Right atrium auricular region (tissue), 2 donors: Measurements from ENCODE around the gene G3BP2. TPM values are rescaled to one million over a fixed set of nuclear protein-coding genes. Genes with fewer than 3 reads are reported as not detected.
"Not testable (repeated sequence)": the region's sequence is repeated elsewhere in the genome, so short reads cannot be mapped to it uniquely, and the experiment has no call there.

Experiments
- DNase-seq: peaks from one replicate; pipeline ENCODE4 v3.0.0-alpha.2; 2019; ENCODE audit warnings: low spot score
- H3K27ac ChIP-seq, 2 donors: fragments of 200-600 bp; sonication (generic); 1 replicate in 1 of 2; 2 replicates in 1 of 2; pipeline ENCODE4 v1.5.1; 2016 to 2019
- H3K27me3 ChIP-seq, 2 donors: fragments of 200-600 bp; sonication (generic); one replicate each; pipeline versions ENCODE4 v1.5.1 to v1.6.0; 2017 to 2019
- H3K36me3 ChIP-seq: fragments of 200-600 bp; sonication (generic); one replicate; pipeline ENCODE4 v1.5.1; 2016
- H3K4me1 ChIP-seq, 2 donors: fragments of 200-600 bp; sonication (generic); one replicate each; pipeline versions ENCODE4 v1.5.1 to v1.6.0; 2017 to 2019
- H3K4me3 ChIP-seq, 2 donors: fragments of 200-600 bp; sonication (generic); 1 replicate in 1 of 2; 2 replicates in 1 of 2; pipeline ENCODE4 v1.5.1; 2017 to 2019; ENCODE audit warnings: mild to moderate bottlenecking in 1 of 2, moderate library complexity in 1 of 2
- H3K9me3 ChIP-seq, 2 donors: fragments of 200-600 bp; sonication (generic); one replicate each; pipeline ENCODE4 v1.5.1; 2019
- total RNA-seq, 2 donors: library from RNA; depleted of rRNA; stranded (reverse); fragments of >200 nt; gene quantifications; one replicate each; pipeline ENCODE4 v1.1.0, GENCODE V29; 2016
- TF ChIP-seq, protein P1 (sequence below), 2 donors: fragments of 200-600 bp; sonication (generic); IDR thresholded peaks; one replicate each; pipeline ENCODE4 v1.5.1; 2019; ENCODE audit warnings: antibody characterized with exemption in 2 of 2

Gene G3BP2
- total RNA-seq, 2 donors from 2014 or later, result 59.5 to 65.4 TPM

DNA sequence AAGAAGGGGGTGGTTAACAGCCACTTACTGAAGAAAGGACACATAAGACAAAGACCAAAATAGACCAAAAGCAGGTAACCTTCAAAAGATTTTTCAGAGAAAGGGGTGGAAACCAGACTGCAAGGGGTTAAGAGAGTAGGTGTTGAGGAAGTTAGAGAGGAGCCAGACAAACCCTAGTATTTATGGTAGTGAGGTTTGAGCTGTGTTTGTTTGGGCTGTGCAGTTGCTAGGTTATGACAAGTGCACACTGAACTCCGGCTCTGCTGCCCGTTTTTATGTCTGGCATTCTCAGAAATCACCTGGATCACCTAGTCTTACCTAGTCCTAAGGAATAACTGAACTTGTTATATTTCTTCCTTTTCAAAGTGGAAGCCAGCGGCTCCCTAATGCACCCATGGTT is 22.9 kb upstream of the G3BP2 start:
- peaks cover 0 to 8% of the 10 kb centered on the region in 2 donors for H3K4me1 ChIP-seq
- no peak for DNase-seq

DNA sequence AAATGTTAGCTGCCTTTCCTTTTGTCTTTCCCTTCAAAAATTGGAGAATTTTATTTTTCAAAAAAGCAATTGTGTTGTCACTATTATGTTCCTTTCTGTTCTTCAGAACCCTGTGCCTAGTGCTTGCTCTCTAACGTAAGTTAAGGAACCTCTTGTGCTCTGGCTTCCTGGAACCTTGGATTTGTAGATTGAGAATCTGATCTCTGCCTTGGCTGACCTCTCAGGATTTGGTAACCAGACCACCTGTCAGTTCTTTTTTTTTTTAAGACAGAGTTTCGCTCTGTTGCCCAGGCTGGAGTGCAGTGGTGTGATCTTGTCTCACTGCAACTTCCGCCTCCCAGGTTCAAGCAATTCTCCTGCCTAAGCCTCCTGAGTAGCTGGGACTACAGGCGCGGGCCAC is 18.9 kb upstream of the G3BP2 start:
- not testable (repeated sequence) for H3K9me3 ChIP-seq, H3K4me1 ChIP-seq, H3K4me3 ChIP-seq, H3K27me3 ChIP-seq, H3K36me3 ChIP-seq, H3K27ac ChIP-seq, DNase-seq

More for the DNA sequence above, 22.9 kb upstream of the G3BP2 start:
- H3K36me3 ChIP-seq, result no peaks in the 10 kb centered on the region
- TF ChIP-seq, protein P1, sequence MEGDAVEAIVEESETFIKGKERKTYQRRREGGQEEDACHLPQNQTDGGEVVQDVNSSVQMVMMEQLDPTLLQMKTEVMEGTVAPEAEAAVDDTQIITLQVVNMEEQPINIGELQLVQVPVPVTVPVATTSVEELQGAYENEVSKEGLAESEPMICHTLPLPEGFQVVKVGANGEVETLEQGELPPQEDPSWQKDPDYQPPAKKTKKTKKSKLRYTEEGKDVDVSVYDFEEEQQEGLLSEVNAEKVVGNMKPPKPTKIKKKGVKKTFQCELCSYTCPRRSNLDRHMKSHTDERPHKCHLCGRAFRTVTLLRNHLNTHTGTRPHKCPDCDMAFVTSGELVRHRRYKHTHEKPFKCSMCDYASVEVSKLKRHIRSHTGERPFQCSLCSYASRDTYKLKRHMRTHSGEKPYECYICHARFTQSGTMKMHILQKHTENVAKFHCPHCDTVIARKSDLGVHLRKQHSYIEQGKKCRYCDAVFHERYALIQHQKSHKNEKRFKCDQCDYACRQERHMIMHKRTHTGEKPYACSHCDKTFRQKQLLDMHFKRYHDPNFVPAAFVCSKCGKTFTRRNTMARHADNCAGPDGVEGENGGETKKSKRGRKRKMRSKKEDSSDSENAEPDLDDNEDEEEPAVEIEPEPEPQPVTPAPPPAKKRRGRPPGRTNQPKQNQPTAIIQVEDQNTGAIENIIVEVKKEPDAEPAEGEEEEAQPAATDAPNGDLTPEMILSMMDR (IDR thresholded peaks at IDR 0.05), result no peak
- H3K4me3 ChIP-seq, result no peak overlapping the region
- peak overlapping the region; percentile 45 to 63 for H3K27ac ChIP-seq
- H3K27me3 ChIP-seq, result no peaks in the 10 kb centered on the region
- no peaks in the 10 kb centered on the region for H3K9me3 ChIP-seq

DNA sequence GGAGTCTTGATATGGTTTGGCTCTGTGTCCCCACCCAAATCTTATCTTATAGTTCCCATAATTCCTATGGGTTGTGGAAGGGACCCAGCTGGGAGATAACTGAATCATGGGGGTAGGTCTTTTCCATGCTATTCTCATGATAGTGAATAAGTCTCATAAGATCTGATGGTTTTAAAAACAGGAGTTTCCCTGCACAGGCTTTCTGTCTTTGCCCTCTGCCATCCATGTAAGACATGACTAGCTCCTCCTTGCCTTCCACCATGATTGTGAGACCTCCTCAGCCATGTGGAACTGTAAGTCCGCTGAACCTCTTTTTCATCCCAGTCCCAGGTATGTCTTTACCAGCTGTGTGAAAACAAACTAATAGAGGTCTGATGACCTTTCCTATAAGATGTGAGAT is 13.9 kb upstream of the G3BP2 start:
- H3K9me3 ChIP-seq, H3K27ac ChIP-seq, H3K4me1 ChIP-seq, H3K4me3 ChIP-seq, DNase-seq, H3K27me3 ChIP-seq, H3K36me3 ChIP-seq: not testable (repeated sequence)

DNA sequence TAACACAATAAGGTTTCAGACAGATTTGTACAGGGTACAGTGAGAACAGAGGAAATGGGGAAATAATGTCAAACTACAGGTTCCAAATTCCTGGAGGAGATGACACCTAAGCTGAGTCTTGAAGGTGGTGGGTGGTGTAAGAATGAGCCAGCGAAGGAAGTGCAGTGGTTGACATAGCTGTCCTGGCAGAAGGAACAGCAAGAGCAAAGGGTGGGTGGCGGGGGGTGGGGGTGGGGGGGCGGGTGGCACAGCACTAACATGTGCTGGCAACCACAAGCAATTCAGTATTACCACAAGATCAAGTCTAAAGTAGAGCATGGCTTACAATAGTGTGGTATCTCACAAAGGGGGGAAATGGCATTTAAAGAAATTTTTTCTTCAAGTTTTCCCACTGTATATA is 13.1 kb upstream of the G3BP2 start:
- Histone ChIP-seq H3K4me1 (no peaks in the 10 kb centered on the region), H3K9me3 (no peaks in the 10 kb centered on the region), H3K27ac (no peak overlapping the region), H3K27me3 (no peaks in the 10 kb centered on the region), H3K36me3 (no peaks in the 10 kb centered on the region), H3K4me3 (no peak overlapping the region)
- no peak for DNase-seq
- TF ChIP-seq, protein P1 (IDR thresholded peaks at IDR 0.05), result no peak

DNA sequence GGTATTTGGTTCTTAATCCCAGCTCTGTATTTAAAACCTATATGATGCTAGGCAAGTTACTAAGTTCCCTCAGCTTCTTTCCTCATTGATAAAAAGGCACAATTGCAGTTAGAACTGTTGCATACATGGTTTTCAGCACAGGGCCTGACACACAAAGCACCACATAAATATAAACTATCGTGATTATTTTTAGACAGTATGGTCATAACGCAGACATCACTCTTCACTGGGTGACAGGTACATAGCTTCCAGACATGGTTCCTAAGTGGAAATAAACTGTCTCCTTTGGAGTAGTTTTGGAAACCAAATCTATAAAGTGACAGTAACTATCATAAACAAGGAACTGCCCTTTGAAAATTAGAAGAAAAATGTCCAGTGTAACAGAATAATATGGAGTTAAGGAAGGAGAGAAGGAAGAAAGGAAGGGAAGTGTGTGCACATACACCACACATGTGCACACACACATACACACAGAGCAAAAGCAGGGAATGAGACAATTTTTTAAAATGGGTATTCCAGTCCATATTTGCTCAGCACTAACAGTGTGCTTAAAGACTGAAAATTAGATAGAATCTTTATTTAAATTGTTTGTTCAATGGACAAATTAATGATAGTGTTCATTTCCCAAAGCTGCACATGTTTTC is 12.5 kb upstream of the G3BP2 start:
- no peak overlapping the region for H3K27ac ChIP-seq
- TF ChIP-seq, protein P1 (IDR thresholded peaks at IDR 0.05), result no peak

DNA sequence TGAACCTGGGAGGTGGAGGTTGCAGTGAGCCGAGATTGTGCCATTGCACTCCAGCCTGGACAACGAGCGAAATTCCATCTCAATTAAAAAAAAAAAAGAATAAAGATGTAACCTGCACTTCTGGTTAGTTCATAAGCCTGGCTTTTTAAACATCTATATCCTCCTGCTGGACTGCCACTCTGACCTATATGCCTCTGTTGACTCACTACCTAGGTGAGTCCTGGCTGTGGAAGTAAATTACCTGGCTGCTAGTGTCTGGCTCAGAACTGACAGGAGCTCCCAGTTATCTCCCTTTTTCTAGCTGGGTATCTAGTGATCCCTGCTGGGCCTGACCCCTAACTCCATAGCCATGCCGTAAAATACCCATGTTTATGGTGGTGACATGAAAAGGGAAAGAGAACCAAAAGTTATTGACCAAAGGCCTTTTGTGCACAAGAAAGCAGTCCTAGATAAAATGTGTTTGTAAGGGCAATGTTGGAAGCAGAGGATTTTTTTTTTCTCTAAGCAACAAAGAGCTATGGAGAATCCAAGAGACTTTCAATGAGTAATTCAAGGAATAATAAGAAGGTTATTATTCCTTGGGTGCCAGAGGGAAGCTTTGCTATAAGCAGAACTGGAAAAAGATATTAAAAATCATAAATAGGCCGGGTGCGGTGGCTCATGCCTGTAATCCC is 10.4 kb upstream of the G3BP2 start:
- Histone ChIP-seq H3K9me3 (no peaks in the 10 kb centered on the region), H3K4me3 (no peak overlapping the region), H3K36me3 (no peaks in the 10 kb centered on the region), H3K27me3 (no peaks in the 10 kb centered on the region), H3K4me1 (no peaks in the 10 kb centered on the region), H3K27ac (no peak overlapping the region)
- no peak for DNase-seq
- TF ChIP-seq, protein P1 (IDR thresholded peaks at IDR 0.05), result no peak

More for the DNA sequence above, 12.5 kb upstream of the G3BP2 start:
- Histone ChIP-seq H3K9me3 (no peaks in the 10 kb centered on the region), H3K4me3 (no peak overlapping the region), H3K27me3 (no peaks in the 10 kb centered on the region), H3K4me1 (no peaks in the 10 kb centered on the region), H3K36me3 (no peaks in the 10 kb centered on the region)
- no peak for DNase-seq
